HG02852 (cell line): Measurements from ENCODE around the gene SUSD2.
"Not testable (repeated sequence)": the region's sequence is repeated elsewhere in the genome, so short reads cannot be mapped to it uniquely, and the experiment has no call there.

Source experiments
- ATAC-seq: cut with Tn5 transposase; IDR thresholded peaks from one replicate; pipeline ENCODE4 v1.9.1; 2021; ENCODE audit warnings: mild to moderate bottlenecking, moderate library complexity; ENCODE audit not compliant: unreplicated experiment

The SUSD2 gene

GRCh38 chr22:24186892-24187670 is 5.8 kb downstream of the SUSD2 start:
- ATAC-seq, result no peak

DNA sequence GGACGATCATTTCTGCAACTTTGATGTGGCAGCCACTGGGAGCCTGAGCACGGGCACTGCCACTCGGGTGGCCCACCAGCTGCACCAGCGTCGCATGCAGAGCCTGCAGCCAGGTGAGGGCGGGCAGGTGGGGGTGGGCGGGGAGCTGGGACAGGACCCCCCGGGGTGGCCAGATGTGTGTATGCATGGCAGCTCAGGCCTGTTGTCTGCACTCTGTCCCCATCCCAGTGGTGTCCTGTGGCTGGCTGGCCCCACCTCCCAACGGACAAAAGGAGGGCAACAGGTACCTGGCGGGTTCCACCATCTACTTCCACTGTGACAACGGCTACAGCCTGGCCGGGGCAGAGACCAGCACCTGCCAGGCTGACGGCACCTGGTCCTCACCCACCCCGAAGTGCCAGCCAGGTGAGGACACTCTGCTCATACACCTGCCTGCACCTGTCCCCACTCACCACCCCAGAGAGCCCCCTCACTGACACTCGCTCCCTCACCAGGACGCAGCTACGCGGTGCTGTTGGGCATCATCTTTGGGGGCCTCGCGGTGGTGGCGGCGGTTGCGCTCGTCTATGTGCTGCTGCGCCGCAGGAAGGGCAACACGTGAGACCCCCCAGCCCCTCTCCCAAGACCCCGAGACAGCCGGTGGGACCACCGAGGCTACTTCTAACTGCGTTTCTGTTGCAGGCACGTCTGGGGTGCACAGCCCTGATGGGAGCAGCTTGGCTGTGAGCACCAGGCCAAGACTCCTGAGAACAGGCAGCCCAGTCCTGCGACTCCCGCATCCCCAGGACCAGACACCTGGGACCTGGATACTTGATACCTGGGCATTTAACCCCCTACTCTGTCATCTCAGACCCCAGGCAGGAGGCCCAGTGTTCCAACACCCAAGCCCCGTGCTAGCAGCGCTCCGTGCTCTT is 6.7 kb downstream of the SUSD2 start:
- no peak for ATAC-seq

DNA sequence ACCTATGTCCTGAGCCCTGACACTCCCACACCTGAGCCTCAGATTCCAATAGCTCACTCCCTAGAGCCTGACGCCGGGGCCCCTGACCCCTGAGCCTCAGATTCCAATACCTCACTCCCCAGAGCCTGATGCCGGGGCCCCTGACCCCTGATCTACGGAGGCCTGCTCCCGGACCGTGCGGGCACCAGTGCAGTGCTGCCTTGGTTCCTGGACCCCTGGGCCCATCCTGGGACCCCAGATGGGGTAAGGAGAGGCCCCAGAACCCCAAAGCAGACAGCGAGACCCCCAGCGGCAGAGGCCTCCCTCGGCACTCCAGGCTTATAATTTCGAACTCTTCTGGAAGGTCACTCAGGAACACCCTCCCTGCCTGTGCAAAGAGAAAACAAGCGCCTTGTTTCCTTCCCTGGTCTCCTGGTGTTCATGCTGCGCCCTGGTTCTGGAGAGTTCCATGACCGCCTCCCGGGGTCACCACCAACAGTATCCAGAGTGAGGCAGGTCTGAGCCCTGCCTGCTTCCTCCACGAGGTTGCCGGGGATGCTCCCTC is 7.5 kb downstream of the SUSD2 start:
- no peak for ATAC-seq

DNA sequence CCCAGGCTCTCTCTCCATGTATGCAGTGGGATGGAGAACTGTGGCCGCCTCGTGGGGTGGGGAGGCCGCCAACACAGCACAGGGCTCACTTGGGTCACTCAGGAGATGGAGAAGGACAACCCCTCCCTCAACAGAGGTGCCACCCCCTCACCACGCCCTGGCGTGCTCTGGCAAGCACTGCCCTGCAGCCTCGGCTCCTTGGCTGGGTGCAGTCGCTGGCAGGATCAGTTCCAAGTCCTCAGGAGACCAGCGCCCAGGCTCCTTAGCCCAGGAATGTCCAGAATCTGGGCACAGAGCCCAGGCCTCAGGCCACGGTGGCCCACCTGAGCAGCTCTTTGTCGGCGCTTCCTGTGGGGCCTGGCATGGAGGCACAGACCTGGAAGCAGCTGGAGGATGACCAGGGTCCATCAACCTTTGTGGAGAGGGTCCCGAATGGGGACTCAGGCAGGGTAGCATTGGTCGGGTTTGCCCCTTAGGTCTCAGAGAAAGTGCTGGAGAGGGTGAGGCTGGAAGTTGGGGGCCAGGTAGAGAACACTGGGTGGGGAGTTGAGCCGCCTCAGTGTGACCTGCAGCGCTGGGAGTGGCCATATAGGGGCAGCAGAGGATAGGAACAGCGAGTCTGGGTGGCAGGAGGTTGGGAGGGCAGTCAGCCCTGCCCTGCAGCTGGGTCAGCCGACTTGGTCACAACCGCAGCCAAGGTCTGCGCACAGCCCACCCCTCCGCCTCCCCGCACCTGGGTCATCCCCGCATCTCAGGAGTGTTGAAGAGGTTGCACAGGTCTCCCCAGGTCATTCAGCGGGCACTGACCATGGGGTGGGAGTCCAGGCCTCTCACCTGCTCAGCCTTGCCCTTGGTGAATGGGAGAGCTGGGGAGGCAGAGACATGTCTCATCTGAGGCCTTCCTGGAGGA is 8.2 kb downstream of the SUSD2 start:
- ATAC-seq, result no peak

GRCh38 chr22:24190159-24190540 is 8.9 kb downstream of the SUSD2 start:
- ATAC-seq, result no peak

DNA sequence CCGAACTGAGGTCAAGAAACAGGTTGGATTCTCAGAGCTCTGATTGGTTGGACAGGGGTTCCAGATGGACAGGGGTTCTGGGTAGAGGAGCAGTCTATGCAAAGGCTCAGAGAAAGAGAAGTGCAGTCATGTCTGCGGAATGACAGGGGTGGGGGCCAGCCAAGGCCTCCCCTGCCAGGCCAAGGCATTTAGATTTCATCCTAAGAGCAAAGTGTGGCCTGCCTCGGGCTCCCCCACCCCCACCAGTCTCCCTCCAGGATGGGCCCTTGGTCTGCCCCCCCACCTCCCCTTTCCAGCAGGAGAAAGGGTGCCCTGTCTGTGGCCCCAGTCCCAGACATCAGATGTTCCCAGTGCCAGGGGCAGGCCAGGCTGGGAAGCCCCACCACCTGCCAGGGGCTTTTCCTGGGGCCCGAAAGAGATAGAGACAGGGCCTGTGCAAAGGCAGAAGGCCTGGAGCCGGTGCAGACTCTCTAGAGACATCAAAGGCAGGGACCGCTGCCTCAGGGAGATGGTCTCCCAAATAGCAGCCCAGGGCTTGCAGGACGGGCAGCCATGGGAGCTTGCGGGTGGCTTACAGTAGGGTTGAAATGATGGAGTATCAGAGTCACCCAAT is 9.4 kb downstream of the SUSD2 start:
- ATAC-seq, result no peak

DNA sequence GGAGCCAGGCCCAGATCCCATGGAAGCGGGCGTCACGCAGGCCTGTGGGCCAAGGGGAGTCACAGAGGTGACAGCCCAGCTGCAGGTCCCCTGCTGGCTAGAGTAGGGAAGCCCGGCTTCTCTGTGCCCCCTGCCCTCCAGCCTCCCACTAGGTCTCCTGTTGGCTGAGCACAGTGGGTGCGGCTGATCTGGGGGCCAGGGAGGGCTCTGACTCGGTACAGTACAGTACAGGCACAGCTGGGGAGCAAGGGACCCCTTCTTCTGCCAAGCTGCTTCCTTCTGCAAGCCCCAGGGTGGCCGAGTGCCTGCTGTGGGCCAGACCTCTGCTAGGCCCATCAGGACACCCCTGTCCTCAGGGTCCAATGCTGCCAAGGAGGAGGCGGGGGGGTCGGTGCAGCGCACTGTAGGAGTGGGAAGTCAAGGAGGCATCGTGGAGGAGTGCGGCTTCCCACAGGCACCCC is 10.1 kb downstream of the SUSD2 start:
- ATAC-seq, result no peak

DNA sequence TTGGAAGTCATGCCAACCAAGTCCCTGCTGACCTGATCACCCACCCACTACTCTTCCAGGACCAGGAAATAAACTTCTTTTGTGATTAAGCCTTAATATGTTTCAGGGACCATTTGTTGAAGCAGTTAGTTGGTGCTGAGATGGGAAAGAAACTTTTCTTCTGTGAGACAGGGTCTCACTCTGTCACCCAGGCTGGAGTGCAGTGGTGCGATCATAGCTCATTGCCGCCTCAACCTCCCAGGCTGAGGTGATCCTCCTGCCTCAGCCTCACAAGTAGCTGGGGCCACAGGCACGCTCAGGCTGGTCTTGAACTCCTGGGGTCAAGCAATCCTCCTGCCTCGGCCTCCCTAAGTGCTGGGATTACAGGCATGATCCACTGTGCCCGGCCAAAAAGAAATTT is 10.6 kb downstream of the SUSD2 start:
- no peak for ATAC-seq

- ATAC-seq, result no peak
Measured at GRCh38 chr22:24198682-24199052, 17.4 kb downstream of the SUSD2 start.

GRCh38 chr22:24200619-24201212 is 19.4 kb downstream of the SUSD2 start:
- no peak for ATAC-seq

DNA sequence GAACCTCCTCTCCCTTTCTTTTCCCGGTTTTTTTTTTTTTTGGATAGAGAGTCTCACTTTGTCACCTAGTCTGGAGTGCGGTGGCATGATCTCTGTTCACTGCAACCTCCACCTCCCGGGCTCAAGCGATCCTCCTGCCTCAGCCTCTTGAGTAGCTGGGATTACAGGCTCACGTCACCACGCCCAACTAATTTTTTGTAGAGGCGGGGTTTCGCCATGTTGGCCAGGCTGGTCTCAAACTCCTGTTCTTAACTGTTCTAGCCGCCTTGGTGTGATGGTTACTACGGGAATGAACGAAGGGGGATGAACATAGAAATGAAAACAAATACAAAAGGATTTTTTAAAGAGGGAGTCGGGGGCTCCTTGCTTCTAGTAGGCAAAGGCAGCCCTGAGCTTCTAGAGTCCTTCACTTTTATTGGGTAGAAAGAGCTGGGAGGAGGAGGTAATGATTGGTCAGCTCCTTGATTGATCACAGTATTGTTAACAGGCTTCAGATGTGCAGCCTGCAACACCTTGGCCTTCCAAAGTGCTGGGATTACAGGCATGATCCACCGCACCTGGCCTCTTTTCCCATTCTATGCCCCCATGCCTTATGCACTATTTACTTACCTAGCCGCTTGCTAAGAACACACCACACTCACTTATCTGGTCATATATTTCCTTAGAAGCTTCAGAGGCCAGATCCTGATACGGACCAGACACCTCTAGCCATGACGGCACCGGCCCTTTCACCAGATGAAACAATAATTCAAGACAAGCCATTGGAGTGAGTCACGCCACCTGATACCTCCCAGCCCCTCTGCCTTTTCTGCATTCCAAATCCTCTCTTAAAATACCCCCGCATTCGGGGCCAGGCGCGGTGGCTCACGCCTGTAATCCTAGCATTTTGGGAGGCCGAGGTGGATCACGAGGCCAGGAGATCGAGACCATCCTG is 20.7 kb downstream of the SUSD2 start:
- no peak for ATAC-seq

- not testable (repeated sequence) for ATAC-seq
Measured at GRCh38 chr22:24203856-24204255, 22.6 kb downstream of the SUSD2 start.

DNA sequence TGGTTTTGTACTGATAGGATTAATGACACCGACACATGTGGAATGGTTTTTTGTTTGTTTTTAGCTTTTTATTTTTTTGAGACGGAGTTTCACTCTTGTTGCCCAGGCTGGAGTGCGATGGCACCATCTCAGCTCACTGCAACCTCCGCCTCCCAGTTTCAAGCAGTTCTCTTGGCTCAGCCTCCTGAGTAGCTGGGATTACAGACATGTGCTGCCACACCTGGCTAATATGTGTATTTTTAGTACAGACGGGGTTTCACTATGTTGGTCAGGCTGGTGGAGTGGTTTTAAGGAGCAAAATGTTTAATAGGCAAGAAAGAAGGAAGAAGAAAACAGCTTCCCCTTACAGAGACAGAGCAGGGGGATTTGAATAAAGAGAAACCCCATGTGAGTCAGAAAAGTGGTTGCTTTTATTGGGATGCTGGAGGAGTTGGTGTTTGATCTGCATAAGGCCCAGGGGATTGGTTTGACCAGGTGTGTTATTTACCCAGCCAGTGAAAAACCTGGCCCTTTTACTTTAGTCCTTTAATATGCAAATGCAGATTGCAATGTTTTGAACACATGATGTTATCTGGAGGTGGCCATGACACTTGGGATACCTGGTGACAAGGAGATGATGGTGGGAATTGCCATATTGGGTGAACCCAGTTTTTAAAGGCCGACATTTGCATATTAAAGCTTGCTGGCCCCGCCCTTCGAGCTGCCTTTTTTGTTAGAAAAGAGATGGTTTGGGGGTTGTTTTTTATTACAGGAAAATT is 24.3 kb downstream of the SUSD2 start:
- no peak for ATAC-seq

DNA sequence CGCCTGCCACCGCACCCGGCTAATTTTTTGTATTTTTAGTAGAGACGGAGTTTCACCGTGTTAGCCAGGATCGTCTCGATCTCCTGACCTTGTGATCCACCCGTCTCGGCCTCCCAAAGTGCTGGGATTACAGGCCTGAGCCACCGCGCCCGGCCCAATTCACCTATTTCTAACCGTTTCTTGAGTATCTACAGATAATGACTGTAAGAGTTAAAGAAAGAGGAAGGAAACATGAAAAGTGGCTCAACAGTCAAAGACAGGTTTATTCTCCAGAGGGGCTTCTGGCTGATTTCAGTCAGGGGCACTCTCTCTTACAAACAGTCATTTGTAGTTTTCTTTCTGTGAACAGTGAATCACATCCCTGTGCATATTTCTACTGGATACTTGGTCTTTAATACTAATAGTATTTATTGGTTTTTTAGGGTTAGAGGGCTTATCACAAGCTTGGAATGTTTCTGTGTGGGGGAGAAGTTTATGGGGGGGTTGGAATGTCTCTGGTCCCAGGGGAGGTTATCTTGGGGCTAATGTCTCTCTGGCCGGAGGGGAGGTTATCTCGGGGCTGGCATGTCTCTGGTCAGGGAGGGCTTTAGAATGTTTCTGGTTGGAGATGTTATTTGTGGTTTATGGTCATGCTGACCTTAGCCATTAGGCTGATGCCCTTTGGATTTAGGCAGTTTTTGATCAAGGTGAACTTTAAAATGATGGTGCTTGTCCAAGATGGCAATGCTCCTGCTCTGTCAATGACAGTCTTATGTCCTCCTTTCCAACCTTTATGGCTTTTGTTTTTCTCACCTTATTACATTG is 25.4 kb downstream of the SUSD2 start:
- not testable (repeated sequence) for ATAC-seq

GRCh38 chr22:24207264-24208011 is 26.2 kb downstream of the SUSD2 start:
- no peak for ATAC-seq

DNA sequence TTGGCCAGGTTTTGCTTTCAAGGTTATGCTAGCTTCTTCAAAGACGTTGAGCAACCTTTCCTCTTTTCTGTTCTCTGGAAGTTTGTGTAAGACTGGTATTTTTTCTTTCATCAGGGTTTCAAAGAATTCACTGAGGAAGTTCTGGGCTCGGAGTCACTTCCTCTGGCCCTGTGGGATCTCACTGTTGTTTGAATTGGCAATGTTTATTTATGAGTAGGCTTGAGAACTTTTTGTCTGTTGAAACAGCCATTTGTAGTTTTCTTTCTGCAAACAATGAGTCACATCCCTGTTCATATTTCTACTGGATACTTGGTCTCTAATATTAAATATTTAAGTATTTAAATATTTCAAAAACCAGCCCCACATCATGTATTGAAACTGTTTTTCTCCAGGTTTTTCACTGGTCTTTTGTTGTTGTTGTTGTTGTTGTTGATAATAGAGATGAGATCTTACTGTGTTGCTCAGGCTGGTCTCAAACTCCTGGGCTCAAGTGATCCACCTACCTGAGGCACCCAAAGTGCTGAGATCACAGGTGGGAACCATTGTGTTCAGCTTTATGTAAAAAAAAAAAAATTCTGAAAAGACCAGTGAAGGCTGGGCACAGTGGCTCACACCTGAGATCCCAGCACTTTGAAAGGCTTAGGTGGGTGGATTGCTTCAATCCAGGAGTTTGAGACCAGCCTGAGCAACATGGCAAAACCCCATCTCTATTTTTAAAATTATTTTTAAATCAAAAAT is 26.9 kb downstream of the SUSD2 start:
- ATAC-seq, result no peak
